C4-2B (cell line): ENCODE results near the gene GALNT2.

Experiments
- CTCF ChIP-seq: fragments of 450-650 bp; conservative IDR thresholded peaks from 2 replicates; pipeline ENCODE4 v1.5.1; 2017; ENCODE audit warnings: mild to moderate bottlenecking
- ZFX ChIP-seq: fragments of 450-650 bp; IDR thresholded peaks from 2 replicates; pipeline ENCODE4 v1.6.1; 2017

DNA sequence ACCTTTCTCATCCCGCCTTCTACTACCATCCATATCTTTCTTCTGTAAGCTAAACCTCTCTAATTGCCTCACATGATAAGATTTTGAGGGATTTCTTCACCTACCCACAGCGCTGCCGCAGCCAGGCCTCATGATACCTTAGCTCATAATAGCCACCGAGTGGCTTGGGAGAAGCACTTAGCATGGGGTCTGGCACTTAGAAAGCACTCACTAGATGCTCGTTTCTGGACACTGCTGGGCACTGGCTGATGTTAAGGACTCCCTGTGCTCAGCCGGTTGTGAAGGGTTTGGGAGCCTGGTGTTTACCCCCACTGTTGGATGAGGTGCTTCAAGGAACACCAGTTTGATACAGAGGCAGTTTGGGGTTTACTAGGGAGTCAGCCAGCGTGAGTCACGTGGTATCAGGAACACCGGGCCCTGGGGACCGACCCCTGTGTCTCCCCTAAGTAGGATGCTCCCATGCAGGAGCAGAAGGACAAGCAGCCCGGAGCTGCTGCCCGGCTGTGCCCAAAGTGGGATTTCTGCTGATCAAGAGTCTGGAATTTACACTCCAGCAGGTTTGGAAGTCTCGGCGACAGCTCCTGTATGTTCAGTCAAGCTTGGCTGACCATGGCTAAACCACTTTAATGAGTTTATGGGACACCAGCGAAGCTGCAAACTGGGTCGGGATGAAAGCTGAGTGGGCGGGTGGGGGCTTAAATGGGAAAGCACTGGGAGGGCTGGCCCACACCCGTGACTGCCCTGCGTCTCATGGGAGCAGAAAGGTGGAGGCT lies 63.3 kb downstream of the GALNT2 start:
- no peak for TF ChIP-seq CTCF
- no peak for TF ChIP-seq ZFX
